HK-2 (cell line): Measurements from ENCODE around the gene RIPK4.
"Not testable (repeated sequence)": the region's sequence is repeated elsewhere in the genome, so short reads cannot be mapped to it uniquely, and the experiment has no call there.

Experiments
- DNase-seq: peaks from one replicate; pipeline ENCODE4 v3.0.0-alpha.2; 2018; ENCODE audit not compliant: unreplicated experiment

Gene RIPK4

GRCh38 chr21:41714299-41714865 lies 52.5 kb downstream of the RIPK4 start:
- not testable (repeated sequence) for DNase-seq

- no peak for DNase-seq
These were observed 53.2 kb downstream of the RIPK4 start for GRCh38 chr21:41713495-41714281.

GRCh38 chr21:41712730-41713129 lies 54.1 kb downstream of the RIPK4 start:
- no peak for DNase-seq

- no peak for DNase-seq
These were observed 54.7 kb downstream of the RIPK4 start for GRCh38 chr21:41712201-41712600.

- DNase-seq = no peak
These were observed 55.3 kb downstream of the RIPK4 start for GRCh38 chr21:41711416-41712007.

GRCh38 chr21:41710823-41711160 lies 56.1 kb downstream of the RIPK4 start:
- DNase-seq = no peak

GRCh38 chr21:41709965-41710822 lies 56.7 kb downstream of the RIPK4 start:
- DNase-seq = no peak

GRCh38 chr21:41709166-41709565 lies 57.7 kb downstream of the RIPK4 start:
- DNase-seq = no peak

- no peak for DNase-seq
These were observed 58.9 kb downstream of the RIPK4 start for GRCh38 chr21:41707960-41708330.

- no peak for DNase-seq
These were observed 59.5 kb downstream of the RIPK4 start for GRCh38 chr21:41707231-41707959.

- DNase-seq = no peak
These were observed 60.2 kb downstream of the RIPK4 start for GRCh38 chr21:41706678-41707077.

- DNase-seq = no peak
These were observed 60.6 kb downstream of the RIPK4 start for GRCh38 chr21:41706263-41706639.

- DNase-seq = no peak
These were observed 61.1 kb downstream of the RIPK4 start for GRCh38 chr21:41705546-41706262.

GRCh38 chr21:41703857-41704501 lies 62.9 kb downstream of the RIPK4 start:
- DNase-seq = no peak

GRCh38 chr21:41701749-41702148 lies 65.1 kb downstream of the RIPK4 start:
- DNase-seq = no peak

- DNase-seq = no peak
These were observed 67.5 kb downstream of the RIPK4 start for GRCh38 chr21:41699311-41699710.

GRCh38 chr21:41698071-41698470 lies 68.8 kb downstream of the RIPK4 start:
- DNase-seq = no peak

GRCh38 chr21:41695513-41695912 lies 71.3 kb downstream of the RIPK4 start:
- DNase-seq = no peak

GRCh38 chr21:41694042-41694441 lies 72.8 kb downstream of the RIPK4 start:
- DNase-seq = not testable (repeated sequence)

GRCh38 chr21:41692185-41692565 lies 74.7 kb downstream of the RIPK4 start:
- no peak for DNase-seq
